Midbrain (tissue), 1 donor: Measurements from ENCODE around the gene CFAP57.
A peak's percentile ranks its signal among the peaks of the same experiment; 100 is the strongest.

ENCODE experiments used
- DNase-seq: peaks from one replicate; lab custom pipeline; 2025; lab: John Stamatoyannopoulos, UW

Gene CFAP57

DNA sequence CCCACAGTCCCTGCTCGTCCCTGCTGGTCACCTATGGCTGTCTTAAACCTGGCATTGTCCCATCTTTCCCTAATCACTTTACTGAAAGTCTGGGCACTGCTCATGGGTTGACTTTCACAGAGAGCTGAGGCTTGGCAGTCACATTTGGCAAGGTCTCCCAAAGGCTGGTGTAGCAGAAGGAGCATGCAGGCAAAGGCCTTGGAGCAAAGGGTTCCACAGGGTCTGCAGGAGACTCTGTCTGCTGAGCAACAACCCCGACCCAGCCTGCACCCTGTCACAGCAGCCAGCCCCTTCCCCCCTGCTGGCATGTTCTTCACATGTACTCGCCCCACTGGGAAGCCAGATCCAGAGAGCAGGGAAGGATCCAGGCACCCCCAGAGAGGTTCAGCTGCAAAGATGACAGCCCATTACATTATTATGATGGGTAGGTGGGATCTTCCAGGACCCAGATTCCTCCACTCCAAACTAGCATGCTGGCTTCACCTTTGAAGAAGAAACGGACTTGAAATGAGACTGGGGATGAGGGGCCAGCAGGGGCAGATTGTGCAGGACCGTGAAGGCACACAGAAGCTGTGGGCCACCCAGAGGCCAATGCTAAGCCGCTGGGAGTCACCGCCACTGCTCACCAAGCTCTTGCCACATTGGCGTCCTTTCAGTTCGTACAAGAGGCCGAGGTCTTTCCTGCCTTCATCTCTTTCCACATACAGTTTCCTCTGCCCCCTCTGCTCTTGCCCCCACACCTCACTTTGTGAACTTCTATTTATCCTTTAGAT lies 83.5 kb downstream of the CFAP57 start:
- no peak for DNase-seq

DNA sequence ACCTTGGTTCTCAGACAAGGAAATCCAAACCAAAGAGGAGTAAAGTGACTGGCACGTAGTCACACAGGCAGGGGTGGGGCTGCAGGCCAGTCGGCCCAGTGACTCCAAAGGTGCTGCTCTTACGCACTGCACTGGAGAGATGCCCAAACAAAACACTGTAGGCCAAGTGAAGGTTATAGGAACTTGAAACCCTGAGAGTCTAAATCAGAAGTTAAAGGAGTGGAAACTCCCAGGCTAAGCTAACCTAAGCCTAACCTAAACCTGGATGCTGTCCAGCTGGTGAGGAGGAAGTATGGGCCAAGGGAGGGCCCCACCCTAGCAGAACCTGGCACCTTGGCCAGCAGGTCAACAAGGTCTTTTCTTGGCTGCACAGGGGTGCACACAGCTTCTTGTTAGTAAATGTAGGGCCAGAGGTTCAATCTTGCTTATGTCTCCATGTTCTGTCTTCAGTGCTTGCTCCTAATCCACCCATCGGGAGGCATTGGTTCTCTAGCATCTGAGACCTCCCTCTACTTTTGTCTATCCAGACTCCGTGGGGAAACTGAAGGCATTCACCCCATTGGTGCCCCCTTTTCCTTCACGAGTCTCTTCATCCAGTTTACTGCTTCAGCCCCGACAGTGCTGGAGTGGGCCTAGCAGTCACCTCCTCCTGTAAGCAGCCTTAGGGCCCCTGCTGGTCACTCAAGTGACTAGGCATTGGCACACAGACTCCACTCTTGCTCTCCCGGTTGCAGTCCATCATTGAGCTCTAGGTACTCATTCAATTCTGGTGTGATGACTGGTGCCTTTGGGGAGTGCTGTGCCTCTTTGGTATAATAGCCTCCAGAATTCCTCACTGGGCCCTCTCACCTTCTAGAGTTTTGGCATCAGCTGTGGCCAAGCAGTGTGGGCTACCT lies 84.8 kb downstream of the CFAP57 start:
- DNase-seq: no peak

DNA sequence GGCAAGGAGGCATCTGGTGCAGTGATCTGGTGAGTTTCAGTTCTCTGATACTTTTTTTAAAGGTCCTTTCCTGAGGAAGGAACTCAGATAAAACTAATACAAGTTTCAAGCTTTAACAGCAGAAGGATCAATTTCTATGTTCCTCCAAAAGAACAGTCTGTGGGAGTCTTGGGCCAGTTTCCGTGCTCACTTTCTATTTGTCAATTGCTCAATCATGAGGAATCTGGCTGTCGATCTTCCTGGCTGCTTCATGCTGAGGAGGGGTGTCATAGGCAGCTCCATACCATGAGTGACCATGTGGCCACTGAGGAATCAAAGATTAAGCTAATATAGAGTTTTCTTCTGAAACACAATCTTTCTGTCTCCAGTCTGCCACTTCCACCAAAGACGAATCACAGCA lies 86.2 kb downstream of the CFAP57 start:
- DNase-seq: no peak

DNA sequence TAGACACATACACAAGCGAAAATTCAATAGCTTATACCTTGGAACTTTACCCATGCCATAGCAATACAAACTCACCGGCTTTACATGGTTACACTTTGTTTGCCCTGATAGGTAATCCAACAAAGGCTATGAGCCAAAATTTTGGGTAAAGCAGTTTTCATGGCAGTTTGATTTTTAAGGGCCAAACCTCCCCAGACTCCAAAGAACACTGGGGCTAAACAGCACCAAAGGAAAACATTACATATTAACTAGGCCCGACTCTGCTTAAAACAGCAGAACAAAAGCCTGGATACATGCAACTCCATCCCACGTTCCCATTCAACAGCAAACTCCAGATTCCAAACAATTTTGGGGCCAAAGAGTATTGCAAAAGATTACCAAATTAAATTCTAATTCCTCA lies 93.3 kb downstream of the CFAP57 start:
- no peak for DNase-seq

DNA sequence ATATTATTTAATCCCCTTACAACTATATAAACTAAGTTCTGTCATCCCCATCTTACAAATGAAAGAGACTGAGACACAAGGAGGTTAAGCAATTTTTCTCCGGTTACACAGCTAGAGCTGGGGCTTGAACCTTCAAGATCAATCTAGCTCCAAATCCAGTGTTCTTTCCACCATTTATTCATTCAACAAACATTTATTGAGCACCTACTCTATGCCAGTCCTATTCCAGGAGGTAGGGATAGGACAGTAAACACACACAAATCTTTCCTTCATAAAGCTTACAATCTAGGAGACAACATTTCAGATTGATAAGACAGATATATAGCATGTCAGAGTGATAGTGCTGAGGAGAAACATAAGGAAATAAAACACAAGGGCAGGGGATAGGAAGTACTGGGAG lies 94.8 kb downstream of the CFAP57 start:
- DNase-seq: no peak

DNA sequence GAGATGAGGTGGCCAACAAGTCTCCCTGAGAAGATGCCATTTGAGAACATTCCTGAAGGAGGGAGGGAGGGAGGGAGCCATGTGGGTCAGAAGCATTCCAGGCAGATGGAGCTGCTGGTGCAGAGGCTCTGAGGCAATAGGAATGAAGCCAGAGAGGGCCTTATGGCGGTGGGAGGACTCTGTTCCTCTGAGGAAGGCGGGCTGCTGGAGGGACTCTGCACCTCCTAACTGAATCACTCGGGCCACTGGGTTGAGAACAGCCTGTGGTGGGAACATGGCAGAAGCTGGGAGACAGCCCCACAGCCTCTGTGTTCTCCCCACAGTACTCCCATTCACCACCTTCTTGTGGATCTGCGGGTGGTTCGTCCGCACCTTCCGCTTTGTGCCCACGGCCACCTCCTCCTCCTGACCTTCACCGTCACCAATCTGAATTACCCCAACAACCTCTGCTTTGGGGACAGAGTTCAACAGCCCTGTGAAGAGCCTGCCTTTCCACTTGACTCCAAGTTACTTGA lies 95.2 kb downstream of the CFAP57 start:
- no peak for DNase-seq

DNA sequence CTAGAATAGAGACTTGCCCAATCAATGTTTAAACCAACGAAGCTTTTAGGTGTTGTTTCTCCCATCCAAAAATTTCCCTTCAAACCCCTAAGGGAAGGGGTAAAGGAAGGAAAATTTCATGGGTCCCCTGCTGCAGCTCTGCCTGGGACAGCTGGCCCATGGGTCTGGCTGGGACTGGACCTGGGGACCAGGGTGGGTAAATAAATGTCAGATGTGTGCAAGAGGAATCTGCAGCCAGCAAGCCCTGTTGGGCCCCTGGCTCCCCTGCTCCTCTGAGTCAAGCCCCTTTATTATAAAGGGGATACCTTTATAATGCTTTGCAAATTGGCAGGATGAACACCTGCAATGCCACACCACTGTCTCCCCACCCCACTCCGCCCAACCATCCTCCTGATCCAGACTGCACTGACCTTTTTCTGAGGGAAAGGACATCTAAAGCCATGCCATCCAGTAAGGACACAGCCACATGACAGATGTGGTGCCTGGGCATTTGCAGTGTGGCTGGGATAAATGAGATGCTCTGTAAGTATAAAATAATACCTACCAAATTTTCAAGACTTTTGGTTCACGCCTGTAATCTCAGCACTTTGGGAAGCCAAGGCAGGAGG lies 95.8 kb downstream of the CFAP57 start:
- no peak for DNase-seq

DNA sequence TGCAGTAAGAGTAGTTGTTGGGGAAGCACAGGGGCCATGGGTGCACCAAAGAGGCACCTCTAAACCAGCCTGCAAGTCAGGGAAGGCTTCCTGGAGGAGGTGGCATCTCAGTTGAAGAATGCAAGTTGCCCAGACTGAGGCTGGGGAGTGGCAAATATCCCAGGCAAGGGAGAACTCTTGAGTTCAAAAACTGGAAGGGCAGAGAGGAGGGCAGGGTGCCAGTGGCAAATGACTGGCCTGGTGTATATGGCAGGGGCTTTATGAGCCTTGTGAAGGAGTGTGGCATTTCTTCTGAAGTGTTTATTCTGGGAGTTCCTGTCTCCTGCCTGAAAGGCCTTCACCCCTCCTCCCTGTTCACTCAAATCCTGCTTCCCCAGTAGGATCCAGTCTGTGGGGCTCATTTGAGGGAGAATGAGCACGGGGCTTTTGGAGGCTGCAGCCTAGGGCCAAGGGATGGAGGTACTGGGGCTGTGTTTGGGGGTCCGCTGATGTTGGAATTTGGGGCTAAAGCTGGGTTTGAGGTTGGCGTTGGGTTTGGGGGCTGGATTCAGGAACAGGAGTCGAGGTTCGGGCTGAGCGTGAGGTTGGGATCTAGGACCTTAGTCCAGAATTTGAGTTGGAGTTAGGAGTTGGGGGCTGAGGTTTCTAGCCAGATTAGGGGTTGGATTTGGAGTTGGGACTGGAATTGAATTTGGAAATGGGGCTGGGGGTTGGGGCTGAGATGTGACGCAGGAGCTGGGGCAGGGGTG lies 97.7 kb downstream of the CFAP57 start, which contains the start of gene TMEM125:
Gene TMEM125 (plus strand): TSS at position 357 of the 749 bp plus-strand sequence. CDS start 2,740 bp downstream, outside the sequence.
- no peak for DNase-seq

DNA sequence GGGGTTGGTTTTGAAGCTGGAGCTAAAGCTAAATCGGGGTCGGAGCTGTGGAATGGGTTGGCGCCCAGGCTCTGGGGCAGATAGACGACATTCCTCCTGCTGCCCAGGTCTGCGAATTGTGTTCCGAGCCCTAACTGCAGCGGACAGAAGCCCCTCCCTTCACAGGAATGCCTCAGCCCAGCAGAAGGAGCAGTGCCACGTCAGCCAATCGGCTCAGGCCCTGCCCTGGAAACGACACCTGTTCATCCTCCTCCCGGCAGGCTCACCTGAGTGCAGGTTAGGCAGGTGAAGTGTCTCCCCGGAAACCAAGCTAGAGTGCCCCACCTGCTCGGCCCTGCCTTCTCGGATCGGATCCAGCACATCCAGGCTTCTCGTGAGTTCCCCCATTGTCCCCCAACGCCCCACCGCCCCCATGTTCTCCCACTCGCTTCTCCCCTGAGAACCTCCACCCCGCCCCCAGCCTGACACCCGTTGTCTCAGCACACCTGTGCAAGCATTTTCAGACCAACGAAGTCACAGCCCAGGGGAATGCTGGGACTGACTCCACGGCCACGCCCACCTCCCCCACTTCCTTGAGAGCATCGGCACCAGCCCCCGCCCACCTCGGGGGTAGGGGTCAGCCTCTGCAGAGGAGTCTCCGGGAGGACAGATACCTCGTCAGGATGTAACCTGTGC lies 98.4 kb downstream of the CFAP57 start:
- no peak for DNase-seq

DNA sequence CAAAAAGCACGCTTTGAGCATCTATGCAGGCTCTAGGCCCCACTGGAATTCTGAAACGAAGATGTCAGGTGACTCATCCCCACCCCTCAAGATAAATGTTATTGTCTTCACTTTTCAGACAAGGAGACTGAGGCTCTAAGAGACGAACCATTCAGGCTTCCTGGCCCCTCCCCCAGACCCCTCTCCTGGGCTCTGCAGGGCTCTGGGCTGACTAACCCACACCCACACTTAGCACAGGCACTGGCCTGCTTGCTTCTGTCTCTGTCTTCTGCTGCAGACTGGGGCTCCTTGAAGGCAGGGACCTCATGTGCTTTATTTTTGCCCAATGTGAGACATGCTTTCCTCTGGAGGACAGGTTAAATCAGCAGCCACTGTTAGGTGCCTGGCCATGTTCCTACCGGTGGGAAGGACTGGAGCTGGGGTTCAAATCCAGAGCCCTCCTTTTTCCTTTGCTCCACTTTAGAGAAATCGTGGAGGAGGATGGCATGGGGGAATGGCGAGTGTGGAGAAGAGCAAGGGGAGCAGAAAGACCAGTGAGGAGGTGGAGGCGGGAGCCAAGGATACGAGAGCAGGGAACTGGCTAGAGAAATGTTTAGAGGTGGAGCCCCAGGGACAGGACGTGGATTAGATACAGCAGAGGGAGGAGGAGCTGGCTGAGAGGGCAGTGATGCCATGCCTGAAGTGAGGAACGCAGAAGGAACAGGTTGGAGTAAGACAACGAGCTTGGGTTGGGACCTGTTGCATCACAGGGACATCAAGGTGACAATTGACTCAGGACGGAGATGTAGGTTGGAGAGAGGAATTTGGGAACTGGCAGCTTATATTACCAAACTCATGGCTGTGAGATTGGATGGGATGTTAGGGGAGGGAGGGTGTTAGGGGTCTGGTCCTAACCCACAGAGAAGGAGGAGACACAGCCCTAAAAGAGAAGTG lies 99.3 kb downstream of the CFAP57 start:
- DNase-seq: no peak

DNA sequence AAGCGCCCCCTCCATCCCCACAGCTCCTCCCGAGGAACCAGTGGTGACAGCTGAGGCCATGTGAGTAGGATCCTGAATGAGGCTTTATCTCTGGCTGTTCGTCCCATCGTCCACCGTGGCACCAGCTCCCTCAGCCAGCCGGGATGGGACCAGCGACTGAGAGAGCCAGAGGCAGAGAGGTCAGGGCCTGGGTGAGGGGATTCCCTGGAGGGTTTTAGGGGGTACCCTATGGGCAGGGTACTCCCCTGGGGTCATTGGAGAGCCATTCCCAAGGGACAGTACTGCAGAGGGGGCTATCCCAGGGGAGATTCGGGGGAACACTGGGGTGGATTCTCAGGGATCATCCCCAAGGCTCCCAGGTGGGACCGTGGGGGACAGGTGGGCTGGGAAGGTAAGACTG lies 100.0 kb downstream of the CFAP57 start:
- DNase-seq: peak; percentile 77

DNA sequence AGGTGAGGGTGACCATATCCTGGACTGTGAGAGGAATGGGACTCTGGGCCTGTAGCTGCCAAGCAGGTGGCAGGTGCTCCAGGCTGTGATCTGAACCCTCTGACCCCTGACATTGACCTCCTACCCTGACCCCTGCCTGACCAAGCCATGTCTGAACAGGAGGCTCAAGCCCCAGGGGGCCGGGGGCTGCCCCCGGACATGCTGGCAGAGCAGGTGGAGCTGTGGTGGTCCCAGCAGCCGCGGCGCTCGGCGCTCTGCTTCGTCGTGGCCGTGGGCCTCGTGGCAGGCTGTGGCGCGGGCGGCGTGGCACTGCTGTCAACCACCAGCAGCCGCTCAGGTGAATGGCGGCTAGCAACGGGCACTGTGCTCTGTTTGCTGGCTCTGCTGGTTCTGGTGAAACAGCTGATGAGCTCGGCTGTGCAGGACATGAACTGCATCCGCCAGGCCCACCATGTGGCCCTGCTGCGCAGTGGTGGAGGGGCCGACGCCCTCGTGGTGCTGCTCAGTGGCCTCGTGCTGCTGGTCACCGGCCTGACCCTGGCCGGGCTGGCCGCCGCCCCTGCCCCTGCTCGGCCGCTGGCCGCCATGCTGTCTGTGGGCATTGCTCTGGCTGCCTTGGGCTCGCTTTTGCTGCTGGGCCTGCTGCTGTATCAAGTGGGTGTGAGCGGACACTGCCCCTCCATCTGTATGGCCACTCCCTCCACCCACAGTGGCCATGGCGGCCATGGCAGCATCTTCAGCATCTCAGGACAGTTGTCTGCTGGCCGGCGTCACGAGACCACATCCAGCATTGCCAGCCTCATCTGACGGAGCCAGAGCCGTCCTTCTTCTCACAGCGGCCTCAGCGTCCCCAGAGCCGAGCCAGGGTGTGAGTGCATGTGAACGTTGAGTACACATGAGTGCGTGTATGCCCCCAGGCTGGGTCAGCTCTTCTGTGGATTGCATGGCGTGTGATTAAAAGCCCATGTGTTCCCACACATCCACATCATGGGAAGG lies 100.7 kb downstream of the CFAP57 start:
- DNase-seq: no peak

DNA sequence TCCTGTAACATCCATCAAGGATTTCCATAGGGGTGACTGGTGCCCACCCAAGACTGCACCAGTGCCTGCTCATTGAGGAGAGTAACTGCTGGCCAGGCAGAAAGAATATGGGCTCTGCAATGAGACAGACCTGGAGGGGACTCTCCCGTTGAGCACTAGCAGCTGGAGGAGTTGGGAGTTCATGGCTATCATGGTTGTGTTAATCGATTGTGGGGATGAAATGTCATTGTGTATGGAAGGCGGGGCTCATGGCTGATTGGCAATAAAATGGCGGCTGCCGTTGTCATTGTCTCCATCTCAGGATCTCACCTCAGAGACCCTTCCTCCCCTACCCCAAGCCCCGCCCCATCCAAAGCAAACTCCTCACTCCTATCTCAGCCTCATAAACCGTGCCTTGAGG lies 101.6 kb downstream of the CFAP57 start:
- DNase-seq: no peak

DNA sequence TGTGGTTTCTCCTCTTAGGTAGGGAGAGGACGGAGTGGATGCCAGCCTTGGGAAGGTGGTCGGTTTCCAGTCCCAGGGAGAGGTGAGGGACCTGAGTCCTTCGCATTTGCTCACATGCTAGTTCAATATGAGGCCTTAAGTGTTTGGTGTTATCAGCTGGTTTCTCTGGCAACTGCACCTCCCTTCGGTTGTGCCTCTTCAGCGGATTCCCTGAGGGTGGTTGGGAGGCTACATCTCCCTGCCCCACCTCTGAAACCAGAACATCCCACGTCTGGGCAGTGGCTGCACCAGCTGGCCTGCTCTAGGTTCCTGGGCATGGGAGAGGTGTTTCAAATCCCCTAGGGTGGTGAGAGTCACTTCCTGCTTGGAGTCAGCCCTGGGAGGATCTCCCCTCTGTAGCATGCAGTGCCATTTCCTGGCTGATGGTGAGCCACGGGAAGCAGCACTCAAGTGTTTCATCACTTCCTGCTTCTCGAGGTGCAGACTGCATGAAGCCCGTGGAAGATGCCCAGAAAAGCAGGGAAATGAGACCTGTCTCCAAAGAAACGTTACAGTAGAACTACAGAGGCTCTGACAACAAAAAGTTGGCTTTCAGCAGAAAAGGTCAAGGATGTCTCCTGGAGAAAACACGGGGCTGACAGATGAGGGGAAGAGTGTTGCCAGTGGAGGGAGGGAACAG lies 102.1 kb downstream of the CFAP57 start:
- DNase-seq: no peak

DNA sequence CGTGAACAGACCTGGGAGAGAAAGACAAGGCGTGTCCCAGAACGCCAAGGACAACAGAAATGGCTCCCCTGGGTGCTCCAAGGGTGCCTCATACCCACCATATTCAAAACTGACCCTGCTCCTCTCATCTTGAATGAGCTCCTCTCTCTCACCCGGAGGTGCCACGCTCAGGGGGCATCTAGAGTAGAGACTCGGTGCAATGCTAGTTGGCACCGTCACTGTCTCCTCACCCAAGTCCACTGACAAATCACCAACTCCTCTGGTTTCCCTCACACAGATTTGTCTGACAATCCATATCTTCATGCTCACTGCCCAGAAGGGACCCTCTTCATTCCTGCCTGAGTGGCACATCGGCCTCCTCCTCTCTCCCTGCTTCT lies 102.7 kb downstream of the CFAP57 start:
- no peak for DNase-seq

DNA sequence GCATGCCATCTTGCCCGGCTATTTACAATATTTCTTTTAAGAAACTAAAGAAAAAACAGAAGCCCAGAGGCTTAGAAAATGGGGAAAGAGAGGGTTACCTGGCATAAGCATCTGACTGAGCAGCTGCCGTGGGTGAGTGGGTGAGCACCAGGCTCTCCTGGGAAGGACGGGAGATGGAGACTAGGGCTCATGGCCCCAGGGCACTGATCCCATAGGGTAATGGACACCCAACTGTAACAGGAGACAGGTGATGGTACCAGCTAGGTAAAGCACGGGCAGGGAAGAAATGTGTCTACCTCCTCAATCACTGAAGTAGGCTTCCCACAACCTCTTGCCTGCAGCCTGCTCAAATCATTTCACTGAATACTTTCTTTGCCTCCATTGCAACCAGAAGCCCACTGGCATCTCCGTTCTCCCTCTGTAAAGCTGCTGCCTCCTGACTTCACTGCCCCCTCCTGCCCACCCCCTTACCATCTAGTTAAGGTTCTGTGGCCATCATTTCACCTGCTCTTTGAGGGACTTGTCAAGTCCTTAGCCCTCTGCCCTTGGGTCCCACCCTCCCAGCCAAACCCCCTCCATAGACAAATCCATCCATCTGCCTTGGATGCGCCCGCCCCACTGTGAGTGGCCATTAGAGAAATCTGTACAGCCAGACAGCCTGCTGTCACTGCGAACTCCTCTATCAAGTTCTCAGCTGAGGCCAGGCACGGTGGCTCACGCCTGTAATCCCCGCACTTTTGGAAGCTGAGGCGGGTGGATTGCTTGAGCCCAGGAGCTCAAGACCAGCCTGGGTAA lies 103.9 kb downstream of the CFAP57 start:
- no peak for DNase-seq

DNA sequence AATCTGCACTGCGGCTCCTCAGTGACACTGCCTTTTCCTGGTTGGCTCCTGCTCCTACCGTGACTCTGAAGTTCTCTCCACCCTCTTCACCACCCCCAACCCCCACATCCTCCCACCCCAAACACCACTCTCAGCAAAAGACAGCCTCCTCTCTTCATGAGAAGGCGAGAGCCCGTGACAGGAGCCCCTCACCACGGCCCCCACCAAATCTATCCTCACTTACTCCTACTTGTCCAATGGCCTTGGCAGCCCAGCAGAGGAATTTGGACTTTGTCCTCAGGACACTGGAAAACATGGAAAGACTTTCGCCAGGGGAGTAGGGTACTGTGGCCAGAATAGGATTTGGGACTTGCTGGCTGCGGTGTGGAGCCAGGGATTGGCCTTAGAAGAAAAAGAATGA lies 104.5 kb downstream of the CFAP57 start:
- DNase-seq: no peak
